ENCODE data around the gene PREX1. TPM values are rescaled to one million over a fixed set of nuclear protein-coding genes. Genes with fewer than 3 reads are reported as not detected.

The PREX1 gene
- total RNA-seq, 1 donor from 2014 or later: 20.8 TPM

- Mint-ChIP-seq H3K9me3 (no peaks in the 10 kb centered on the region), H3K4me3 (no peak overlapping the region), H3K27ac (no peak overlapping the region), H3K4me1 (ENCODE audit: unreplicated experiment) (no peaks in the 10 kb centered on the region), H3K27me3 (peaks cover 17% of the 10 kb centered on the region), H3K36me3 (peaks cover 4% of the 10 kb centered on the region)
- TF ChIP-seq CTCF (conservative IDR thresholded peaks at IDR 0.05): no peak
- DNase-seq (ENCODE audit: extremely low spot score, unreplicated experiment): no peak
Observed at GRCh38 chr20:48805286-48805685, 22.5 kb downstream of the PREX1 start.

GRCh38 chr20:48804300-48804980 is 23.4 kb downstream of the PREX1 start:
- DNase-seq (ENCODE audit: extremely low spot score, unreplicated experiment): no peak
- H3K4me1 Mint-ChIP-seq (ENCODE audit: unreplicated experiment): no peaks in the 10 kb centered on the region
- H3K36me3 Mint-ChIP-seq: peaks cover 4% of the 10 kb centered on the region
- H3K27me3 Mint-ChIP-seq: peaks cover 17% of the 10 kb centered on the region
- H3K4me3 Mint-ChIP-seq: no peak overlapping the region
- no peak overlapping the region for H3K27ac Mint-ChIP-seq
- TF ChIP-seq CTCF (conservative IDR thresholded peaks at IDR 0.05): no peak
- H3K9me3 Mint-ChIP-seq: no peaks in the 10 kb centered on the region

- TF ChIP-seq CTCF (conservative IDR thresholded peaks at IDR 0.05): no peak
- H3K27me3 Mint-ChIP-seq: peaks cover 17% of the 10 kb centered on the region
- H3K27ac Mint-ChIP-seq: no peak overlapping the region
- no peak overlapping the region for H3K4me3 Mint-ChIP-seq
- peaks cover 4% of the 10 kb centered on the region for H3K36me3 Mint-ChIP-seq
- H3K9me3 Mint-ChIP-seq: no peaks in the 10 kb centered on the region
- DNase-seq (ENCODE audit: extremely low spot score, unreplicated experiment): no peak
- peaks cover 3% of the 10 kb centered on the region for H3K4me1 Mint-ChIP-seq (ENCODE audit: unreplicated experiment)
Observed at GRCh38 chr20:48803176-48804053, 24.4 kb downstream of the PREX1 start.

GRCh38 chr20:48802647-48803046 is 25.2 kb downstream of the PREX1 start:
- TF ChIP-seq CTCF (conservative IDR thresholded peaks at IDR 0.05): no peak
- Mint-ChIP-seq H3K4me3 (no peak overlapping the region), H3K36me3 (peaks cover 4% of the 10 kb centered on the region), H3K4me1 (ENCODE audit: unreplicated experiment) (peaks cover 11% of the 10 kb centered on the region), H3K9me3 (no peaks in the 10 kb centered on the region), H3K27me3 (peaks cover 24% of the 10 kb centered on the region), H3K27ac (no peak overlapping the region)
- DNase-seq (ENCODE audit: extremely low spot score, unreplicated experiment): no peak

GRCh38 chr20:48802216-48802615 is 25.6 kb downstream of the PREX1 start:
- Mint-ChIP-seq H3K36me3 (peaks cover 2% of the 10 kb centered on the region), H3K4me1 (ENCODE audit: unreplicated experiment) (peaks cover 15% of the 10 kb centered on the region), H3K4me3 (no peak overlapping the region), H3K9me3 (no peaks in the 10 kb centered on the region), H3K27ac (no peak overlapping the region), H3K27me3 (peaks cover 22% of the 10 kb centered on the region)
- no peak for TF ChIP-seq CTCF (conservative IDR thresholded peaks at IDR 0.05)
- DNase-seq (ENCODE audit: extremely low spot score, unreplicated experiment): no peak

Data from type B pancreatic cell (in vitro differentiated cells).